ENCODE data around the gene GRIN2A.

GRIN2A gene

GRCh38 chr16:10182222-10183053 lies at the start of gene GRIN2A:
Gene GRIN2A, minus strand, starts transcription at chr16:10182428. Its CDS starts 2,017 bp downstream, at chr16:10180411.
- DNase-seq (ENCODE audit: low read depth), result no peak

- DNase-seq (ENCODE audit: low read depth), result no peak
These were observed 49.3 kb upstream of the GRIN2A start for GRCh38 chr16:10231563-10231962.

GRCh38 chr16:10228779-10229178 lies 46.6 kb upstream of the GRIN2A start:
- no peak for DNase-seq (ENCODE audit: low read depth)

- DNase-seq (ENCODE audit: low read depth), result no peak
These were observed 44.7 kb upstream of the GRIN2A start for GRCh38 chr16:10226987-10227306.

GRCh38 chr16:10226141-10226986 lies 44.1 kb upstream of the GRIN2A start:
- DNase-seq (ENCODE audit: low read depth), result no peak

GRCh38 chr16:10225653-10226052 lies 43.4 kb upstream of the GRIN2A start:
- no peak for DNase-seq (ENCODE audit: low read depth)

- no peak for DNase-seq (ENCODE audit: low read depth)
These were observed 42.6 kb upstream of the GRIN2A start for GRCh38 chr16:10224850-10225249.

- no peak for DNase-seq (ENCODE audit: low read depth)
These were observed 38.7 kb upstream of the GRIN2A start for GRCh38 chr16:10220942-10221341.

- no peak for DNase-seq (ENCODE audit: low read depth)
These were observed 37.5 kb upstream of the GRIN2A start for GRCh38 chr16:10219742-10220141.

GRCh38 chr16:10218490-10219206 lies 36.4 kb upstream of the GRIN2A start:
- no peak for DNase-seq (ENCODE audit: low read depth)

GRCh38 chr16:10213748-10214147 lies 31.5 kb upstream of the GRIN2A start:
- DNase-seq (ENCODE audit: low read depth), result no peak

GRCh38 chr16:10210944-10211343 lies 28.7 kb upstream of the GRIN2A start:
- no peak for DNase-seq (ENCODE audit: low read depth)

GRCh38 chr16:10206865-10207264 lies 24.6 kb upstream of the GRIN2A start:
- DNase-seq (ENCODE audit: low read depth), result no peak

GRCh38 chr16:10206215-10206614 lies 24.0 kb upstream of the GRIN2A start:
- DNase-seq (ENCODE audit: low read depth), result no peak

GRCh38 chr16:10205688-10206087 lies 23.5 kb upstream of the GRIN2A start:
- DNase-seq (ENCODE audit: low read depth), result no peak

- DNase-seq (ENCODE audit: low read depth), result no peak
These were observed 20.4 kb upstream of the GRIN2A start for GRCh38 chr16:10202649-10203048.

GRCh38 chr16:10200637-10201586 lies 18.7 kb upstream of the GRIN2A start:
- DNase-seq (ENCODE audit: low read depth), result no peak

GRCh38 chr16:10196999-10197398 lies 14.8 kb upstream of the GRIN2A start:
- no peak for DNase-seq (ENCODE audit: low read depth)

GRCh38 chr16:10191096-10191495 lies 8.9 kb upstream of the GRIN2A start:
- DNase-seq (ENCODE audit: low read depth), result no peak

- no peak for DNase-seq (ENCODE audit: low read depth)
These were observed 7.7 kb upstream of the GRIN2A start for GRCh38 chr16:10189861-10190390.

- no peak for DNase-seq (ENCODE audit: low read depth)
These were observed 6.0 kb upstream of the GRIN2A start for GRCh38 chr16:10188236-10188635.

Data from stromal cell of bone marrow (primary cell).